Central memory CD4-positive, alpha-beta T cell (primary cell): ENCODE results near the gene PANX3.

Experiments
- DNase-seq: peaks from one replicate; pipeline ENCODE4 v3.0.0; 2022

PANX3 gene

GRCh38 chr11:124658986-124659385, 47.8 kb downstream of the PANX3 start:
- no peak for DNase-seq

GRCh38 chr11:124661553-124661952, 50.3 kb downstream of the PANX3 start:
- DNase-seq, result no peak

GRCh38 chr11:124662106-124662505, 50.9 kb downstream of the PANX3 start:
- no peak for DNase-seq

- no peak for DNase-seq
Observed at GRCh38 chr11:124663861-124664260, 52.6 kb downstream of the PANX3 start.

- DNase-seq, result no peak
Observed at GRCh38 chr11:124667601-124668000, 56.4 kb downstream of the PANX3 start.

GRCh38 chr11:124669193-124669592, 58.0 kb downstream of the PANX3 start:
- DNase-seq, result peak; percentile 49
